ENCODE measurements around the gene ASIC4. TPM values are rescaled to one million over a fixed set of nuclear protein-coding genes. Genes with fewer than 3 reads are reported as not detected.

Gene ASIC4
- total and polyA plus RNA-seq, 2 experiments from 2014 or later = 0.13 to 3.6 TPM

- TF ChIP-seq EZH2 (IDR thresholded peaks at IDR 0.05; ENCODE audit: low read depth, unreplicated experiment) (no peak), JUNB (IDR thresholded peaks at IDR 0.05; ENCODE audit: unreplicated experiment) (no peak), STAT1 (IDR thresholded peaks at IDR 0.05; ENCODE audit: unreplicated experiment) (no peak), ETS1 (IDR thresholded peaks at IDR 0.05) (no peak; the same call in 1 of the 2 replicates), ZNF114 (CRISPR knock-in tag; IDR thresholded peaks at IDR 0.05) (no peak), POLR2AphosphoS5 (IDR thresholded peaks at IDR 0.05; ENCODE audit: low read depth) (peak; percentile 59), REST (IDR thresholded peaks at IDR 0.05; ENCODE audit: unreplicated experiment) (no peak), EZH2phosphoT487 (IDR thresholded peaks at IDR 0.05; ENCODE audit: unreplicated experiment) (no peak), NANOG (IDR thresholded peaks at IDR 0.05; ENCODE audit: borderline replicate concordance) (peak; percentile 43; the same call in 1 of the 2 replicates), ZNF331 (CRISPR knock-in tag; IDR thresholded peaks at IDR 0.05; ENCODE audit: low read depth) (no peak), CREB1 (CRISPR knock-in tag; IDR thresholded peaks at IDR 0.05; ENCODE audit: low read depth) (peak; percentile 60), ZNF462 (CRISPR knock-in tag; IDR thresholded peaks at IDR 0.05) (no peak), CTCF (conservative IDR thresholded peaks at IDR 0.05; ENCODE audit: low read depth in 2 of 2) (no peak)
- no peak overlapping the region for H2AFZ ChIP-seq
- H3K27ac ChIP-seq (ENCODE audit: low read depth) = peak overlapping the region; percentile 99
- peak overlapping the region; percentile 59 for H3K4me2 ChIP-seq
- peaks cover 70% of the 10 kb centered on the region for H3K4me1 ChIP-seq (ENCODE audit: insufficient read depth)
- peak overlapping the region; percentile 45 for H3K4me3 Mint-ChIP-seq
- peaks cover 77% of the 10 kb centered on the region for H3K36me3 Mint-ChIP-seq (ENCODE audit: low read depth)
- H3K36me3 ChIP-seq (ENCODE audit: insufficient read depth) = peaks cover 8% of the 10 kb centered on the region; the same call in 1 of the 2 replicates
- ATAC-seq = peak; percentile 47
- no peaks in the 10 kb centered on the region for H3K9me2 ChIP-seq (ENCODE audit: insufficient read depth)
- H3F3A ChIP-seq (replicated peaks; ENCODE audit: low read depth) = peaks cover 46% of the 10 kb centered on the region
- peaks cover 13% of the 10 kb centered on the region for H3K27me3 ChIP-seq (ENCODE audit: insufficient read depth)
- H3K27ac Mint-ChIP-seq = peak overlapping the region; percentile 96
- H3K79me2 ChIP-seq (replicated peaks; ENCODE audit: insufficient read depth) = peaks cover 20% of the 10 kb centered on the region; the same call in 1 of the 2 replicates
- peak overlapping the region; percentile 37 for H3K4me3 ChIP-seq
- H3K27me3 Mint-ChIP-seq (ENCODE audit: insufficient read depth, low read depth, poor library complexity) = peaks cover 44% of the 10 kb centered on the region
- H3K9me3 Mint-ChIP-seq = peaks cover 2% of the 10 kb centered on the region; the same call in 2 of the 3 replicates
- H3K4me1 Mint-ChIP-seq = peaks cover 81% of the 10 kb centered on the region
- no peaks in the 10 kb centered on the region for H4K20me1 ChIP-seq (replicated peaks; ENCODE audit: insufficient read depth)
- peak; percentile 98 for DNase-seq (ENCODE audit: low spot score)
Observed at GRCh38 chr2:219565130-219566080, 51.1 kb downstream of the ASIC4 start.
